GM12873 (cell line): ENCODE results near the gene SAP130.

Experiments
- CTCF ChIP-seq: IDR thresholded peaks from 2 replicates; pipeline ENCODE4 v1.5.1; 2012; ENCODE audit warnings: low read depth, mild to moderate bottlenecking, moderate library complexity, low read length, control low read depth; ENCODE audit not compliant: insufficient read depth; ENCODE audit errors: missing control alignments

SAP130 gene

GRCh38 chr2:128057334-128057733 is 29.5 kb upstream of the SAP130 start:
- TF ChIP-seq CTCF, result no peak

GRCh38 chr2:128054104-128054885 is 26.4 kb upstream of the SAP130 start:
- TF ChIP-seq CTCF, result no peak

GRCh38 chr2:128053331-128053730 is 25.5 kb upstream of the SAP130 start:
- no peak for TF ChIP-seq CTCF

- no peak for TF ChIP-seq CTCF
These were observed 15.2 kb upstream of the SAP130 start for GRCh38 chr2:128043041-128043440.

GRCh38 chr2:128041561-128041960 is 13.7 kb upstream of the SAP130 start:
- TF ChIP-seq CTCF, result no peak

GRCh38 chr2:128040166-128040771 is 12.4 kb upstream of the SAP130 start:
- no peak for TF ChIP-seq CTCF

- no peak for TF ChIP-seq CTCF
These were observed 11.7 kb upstream of the SAP130 start for GRCh38 chr2:128039535-128039934.
